Osteocyte (in vitro differentiated cells): Measurements from ENCODE around the gene SPATA21. TPM values are rescaled to one million over a fixed set of nuclear protein-coding genes. Genes with fewer than 3 reads are reported as not detected.
"Not testable (repeated sequence)": the region's sequence is repeated elsewhere in the genome, so short reads cannot be mapped to it uniquely, and the experiment has no call there.

ENCODE experiments used
- DNase-seq: peaks from one replicate; pipeline ENCODE4 v3.0.0; 2021; ENCODE audit warnings: mixed read lengths; ENCODE audit not compliant: unreplicated experiment; ENCODE audit errors: extremely low spot score
- H3K27ac Mint-ChIP-seq: one replicate; pipeline ENCODE4 v1.8.0; 2021; ENCODE audit warnings: mild to moderate bottlenecking, mixed read lengths; ENCODE audit not compliant: unreplicated experiment
- H3K27me3 Mint-ChIP-seq: one replicate; pipeline ENCODE4 v1.8.0; 2021; ENCODE audit warnings: mixed read lengths; ENCODE audit not compliant: unreplicated experiment
- H3K36me3 Mint-ChIP-seq: one replicate; pipeline ENCODE4 v1.8.0; 2021; ENCODE audit warnings: mixed read lengths; ENCODE audit not compliant: unreplicated experiment
- H3K4me1 Mint-ChIP-seq: one replicate; pipeline ENCODE4 v1.8.0; 2021; ENCODE audit warnings: mixed read lengths; ENCODE audit not compliant: unreplicated experiment
- H3K4me3 Mint-ChIP-seq: one replicate; pipeline ENCODE4 v1.8.0; 2021; ENCODE audit warnings: mild to moderate bottlenecking, moderate library complexity, mixed read lengths; ENCODE audit not compliant: unreplicated experiment
- H3K9me3 Mint-ChIP-seq: one replicate; pipeline ENCODE4 v1.8.0; 2021; ENCODE audit warnings: mixed read lengths; ENCODE audit not compliant: unreplicated experiment
- CTCF ChIP-seq: fragments of 200-600 bp; sonication (generic); IDR thresholded peaks from 2 replicates; pipeline ENCODE4 v1.5.0; 2021; ENCODE audit warnings: antibody characterized with exemption, mild to moderate bottlenecking, moderate library complexity
- total RNA-seq: library from RNA; stranded (reverse); gene quantifications from 2 replicates; pipeline ENCODE4 v1.2.1, GENCODE V29; 2021

Gene SPATA21
- total RNA-seq, 1 donor from 2014 or later, result not detected

GRCh38 chr1:16464917-16465625 is 27.8 kb upstream of the SPATA21 start:
- no peaks in the 10 kb centered on the region for H3K4me1 Mint-ChIP-seq
- H3K9me3 Mint-ChIP-seq, result no peaks in the 10 kb centered on the region
- H3K36me3 Mint-ChIP-seq, result peaks cover 30% of the 10 kb centered on the region
- no peaks in the 10 kb centered on the region for H3K27me3 Mint-ChIP-seq
- peak overlapping the region; percentile 18 for H3K27ac Mint-ChIP-seq
- DNase-seq, result no peak
- no peak overlapping the region for H3K4me3 Mint-ChIP-seq
- TF ChIP-seq CTCF, result no peak

- Mint-ChIP-seq H3K9me3 (no peaks in the 10 kb centered on the region), H3K4me1 (no peaks in the 10 kb centered on the region), H3K4me3 (no peak overlapping the region), H3K27me3 (no peaks in the 10 kb centered on the region), H3K27ac (peak overlapping the region; percentile 7), H3K36me3 (peaks cover 38% of the 10 kb centered on the region)
- no peak for TF ChIP-seq CTCF
- DNase-seq, result no peak
Measured at GRCh38 chr1:16462773-16463330, 25.6 kb upstream of the SPATA21 start.

- DNase-seq, result no peak
- no peak for TF ChIP-seq CTCF
- no peak overlapping the region for H3K27ac Mint-ChIP-seq
- H3K4me1 Mint-ChIP-seq, result no peaks in the 10 kb centered on the region
- H3K36me3 Mint-ChIP-seq, result peaks cover 35% of the 10 kb centered on the region
- no peak overlapping the region for H3K4me3 Mint-ChIP-seq
- H3K9me3 Mint-ChIP-seq, result no peaks in the 10 kb centered on the region
- H3K27me3 Mint-ChIP-seq, result no peaks in the 10 kb centered on the region
Measured at GRCh38 chr1:16461681-16462080, 24.5 kb upstream of the SPATA21 start.

- Mint-ChIP-seq H3K27ac (no peak overlapping the region), H3K4me3 (no peak overlapping the region), H3K9me3 (no peaks in the 10 kb centered on the region), H3K36me3 (peaks cover 49% of the 10 kb centered on the region), H3K27me3 (no peaks in the 10 kb centered on the region), H3K4me1 (no peaks in the 10 kb centered on the region)
- no peak for TF ChIP-seq CTCF
- no peak for DNase-seq
Measured at GRCh38 chr1:16459352-16459925, 22.2 kb upstream of the SPATA21 start.

GRCh38 chr1:16458831-16459230 is 21.6 kb upstream of the SPATA21 start:
- Mint-ChIP-seq H3K27ac (no peak overlapping the region), H3K27me3 (no peaks in the 10 kb centered on the region), H3K36me3 (peaks cover 49% of the 10 kb centered on the region), H3K4me1 (no peaks in the 10 kb centered on the region), H3K9me3 (no peaks in the 10 kb centered on the region), H3K4me3 (no peak overlapping the region)
- TF ChIP-seq CTCF, result no peak
- DNase-seq, result no peak

- H3K9me3 Mint-ChIP-seq, H3K4me1 Mint-ChIP-seq, H3K27me3 Mint-ChIP-seq, H3K27ac Mint-ChIP-seq, DNase-seq, H3K4me3 Mint-ChIP-seq: not testable (repeated sequence)
- H3K36me3 Mint-ChIP-seq, result peaks cover 53% of the 10 kb centered on the region
Measured at GRCh38 chr1:16456151-16456550, 18.9 kb upstream of the SPATA21 start.

- H3K4me3 Mint-ChIP-seq, DNase-seq, H3K4me1 Mint-ChIP-seq, H3K9me3 Mint-ChIP-seq, H3K27ac Mint-ChIP-seq, H3K27me3 Mint-ChIP-seq: not testable (repeated sequence)
- H3K36me3 Mint-ChIP-seq, result peaks cover 53% of the 10 kb centered on the region
Measured at GRCh38 chr1:16454909-16455308, 17.7 kb upstream of the SPATA21 start.
